ENCODE results near the gene ZNF264. TPM values are rescaled to one million over a fixed set of nuclear protein-coding genes. Genes with fewer than 3 reads are reported as not detected.
"Not testable (repeated sequence)": the region's sequence is repeated elsewhere in the genome, so short reads cannot be mapped to it uniquely, and the experiment has no call there.

The ZNF264 gene
- total and polyA plus RNA-seq, 2 experiments from 2014 or later = 3.8 to 50.5 TPM

GRCh38 chr19:57167385-57167784 is 23.9 kb upstream of the ZNF264 start, which contains the start of gene DUXA:
Gene DUXA, minus strand, starts transcription at chr19:57167485. Its CDS starts 42 bp downstream, at chr19:57167443.
- no peak within 1 kb of the TSS for H3K4me3 ChIP-seq
- H3K4me1 ChIP-seq (ENCODE audit: low read depth) = no peaks in the 10 kb centered on the region
- H3K36me3 ChIP-seq = no peaks in the 10 kb centered on the region
- no peak for DNase-seq (ENCODE audit: low read depth in 1 of 2, low spot score in 1 of 2)
- no peaks in the 10 kb centered on the region for H3K27me3 ChIP-seq
- no peak within 1 kb of the TSS for H3K27ac ChIP-seq
- no peak for TF ChIP-seq CTCF (IDR thresholded peaks at IDR 0.05; ENCODE audit: low read depth, low read length)
- H3K9me3 ChIP-seq (ENCODE audit: low read depth) = no peaks in the 10 kb centered on the region

- peak; percentile 55 to 81 for DNase-seq (ENCODE audit: low read depth in 1 of 2, low spot score in 1 of 2)
- Histone ChIP-seq H3K9me3 (ENCODE audit: low read depth) (no peaks in the 10 kb centered on the region), H3K27ac (peak overlapping the region; percentile 57), H3K4me3 (peak overlapping the region; percentile 36), H3K4me1 (ENCODE audit: low read depth) (no peaks in the 10 kb centered on the region), H3K27me3 (no peaks in the 10 kb centered on the region), H3K36me3 (no peaks in the 10 kb centered on the region)
- no peak for TF ChIP-seq CTCF (IDR thresholded peaks at IDR 0.05; ENCODE audit: low read depth, low read length)
These were observed 19.7 kb upstream of the ZNF264 start for GRCh38 chr19:57171551-57172081.

- TF ChIP-seq CTCF (IDR thresholded peaks at IDR 0.05; ENCODE audit: low read depth, low read length) = no peak
These were observed 999 bp upstream of the ZNF264 start for GRCh38 chr19:57190301-57190700.

GRCh38 chr19:57192077-57192420 is 749 bp downstream of the ZNF264 start:
- Histone ChIP-seq H3K4me1 (ENCODE audit: low read depth) (peaks cover 7% of the 10 kb centered on the region), H3K27ac (peak overlapping the region; percentile 95), H3K4me3 (peak overlapping the region; percentile 91), H3K27me3 (no peaks in the 10 kb centered on the region), H3K9me3 (ENCODE audit: low read depth) (no peaks in the 10 kb centered on the region), H3K36me3 (peaks cover 33% of the 10 kb centered on the region)
- peak; percentile 1 to 9 for DNase-seq (ENCODE audit: low read depth in 1 of 2, low spot score in 1 of 2)
- TF ChIP-seq CTCF (IDR thresholded peaks at IDR 0.05; ENCODE audit: low read depth, low read length) = no peak

More at GRCh38 chr19:57190301-57190700, 999 bp upstream of the ZNF264 start:
- Histone ChIP-seq H3K27ac (no peak overlapping the region), H3K4me1 (ENCODE audit: low read depth) (peaks cover 7% of the 10 kb centered on the region), H3K36me3 (peaks cover 19% of the 10 kb centered on the region), H3K9me3 (ENCODE audit: low read depth) (no peaks in the 10 kb centered on the region), H3K4me3 (no peak overlapping the region), H3K27me3 (no peaks in the 10 kb centered on the region)
- no peak for DNase-seq (ENCODE audit: low read depth in 1 of 2, low spot score in 1 of 2)

- DNase-seq (ENCODE audit: low read depth in 1 of 2, low spot score in 1 of 2) = no peak
- no peak overlapping the region for H3K27ac ChIP-seq
- H3K9me3 ChIP-seq (ENCODE audit: low read depth) = no peaks in the 10 kb centered on the region
- H3K36me3 ChIP-seq = peaks cover 33% of the 10 kb centered on the region
- no peak for TF ChIP-seq CTCF (IDR thresholded peaks at IDR 0.05; ENCODE audit: low read depth, low read length)
- H3K4me3 ChIP-seq = peak overlapping the region; percentile 91
- no peaks in the 10 kb centered on the region for H3K27me3 ChIP-seq
- peaks cover 7% of the 10 kb centered on the region for H3K4me1 ChIP-seq (ENCODE audit: low read depth)
These were observed 1.7 kb downstream of the ZNF264 start for GRCh38 chr19:57192993-57193392.

- not testable (repeated sequence) for H3K9me3 ChIP-seq (ENCODE audit: low read depth); H3K4me1 ChIP-seq (ENCODE audit: low read depth); H3K27me3 ChIP-seq; DNase-seq (ENCODE audit: low read depth in 1 of 2, low spot score in 1 of 2); H3K4me3 ChIP-seq; H3K27ac ChIP-seq
- peaks cover 33% of the 10 kb centered on the region for H3K36me3 ChIP-seq
These were observed 6.6 kb downstream of the ZNF264 start for GRCh38 chr19:57197874-57198273.

Data from cardiac muscle cell (in vitro differentiated cells and primary cell).